Suppressor macrophage (primary cell): ENCODE results near the gene COX7A2.

Source experiments
- DNase-seq, 4 experiments: peaks; one replicate each; pipeline ENCODE4 v3.0.0-alpha.2; 2020 to 2022

The COX7A2 gene

GRCh38 chr6:75199889-75200288 lies 43.7 kb downstream of the COX7A2 start:
- DNase-seq, result no peak

GRCh38 chr6:75196081-75196687 lies 47.4 kb downstream of the COX7A2 start:
- no peak for DNase-seq

- DNase-seq, result no peak
These were observed 55.2 kb downstream of the COX7A2 start for GRCh38 chr6:75188221-75188925.
